Activated T-cell treated with anti-CD3 and anti-CD28 coated beads, Interleukin-2, amount 50 U/mL, for 24 hours (primary cell): ENCODE data around the gene SSNA1.
A peak's percentile ranks its signal among the peaks of the same experiment; 100 is the strongest.

ENCODE experiments used
- DNase-seq: peaks from one replicate; pipeline ENCODE4 v3.0.0-alpha.2; 2020
- H3K27ac Mint-ChIP-seq: 2 replicates; pipeline ENCODE4 v1.8.0; 2020; ENCODE audit warnings: mild to moderate bottlenecking, mixed read lengths
- H3K27me3 Mint-ChIP-seq: 2 replicates; pipeline ENCODE4 v1.8.0; 2020; ENCODE audit warnings: mixed read lengths
- H3K36me3 Mint-ChIP-seq: 2 replicates; pipeline ENCODE4 v1.8.0; 2020; ENCODE audit warnings: low read depth, mixed read lengths
- H3K4me1 Mint-ChIP-seq: 2 replicates; pipeline ENCODE4 v1.8.0; 2020; ENCODE audit warnings: low read depth, mixed read lengths
- H3K4me3 Mint-ChIP-seq: 2 replicates; pipeline ENCODE4 v1.8.0; 2020; ENCODE audit warnings: mild to moderate bottlenecking, moderate library complexity, mixed read lengths
- H3K9me3 Mint-ChIP-seq: 2 replicates; pipeline ENCODE4 v1.8.0; 2020; ENCODE audit warnings: mixed read lengths

The SSNA1 gene

DNA sequence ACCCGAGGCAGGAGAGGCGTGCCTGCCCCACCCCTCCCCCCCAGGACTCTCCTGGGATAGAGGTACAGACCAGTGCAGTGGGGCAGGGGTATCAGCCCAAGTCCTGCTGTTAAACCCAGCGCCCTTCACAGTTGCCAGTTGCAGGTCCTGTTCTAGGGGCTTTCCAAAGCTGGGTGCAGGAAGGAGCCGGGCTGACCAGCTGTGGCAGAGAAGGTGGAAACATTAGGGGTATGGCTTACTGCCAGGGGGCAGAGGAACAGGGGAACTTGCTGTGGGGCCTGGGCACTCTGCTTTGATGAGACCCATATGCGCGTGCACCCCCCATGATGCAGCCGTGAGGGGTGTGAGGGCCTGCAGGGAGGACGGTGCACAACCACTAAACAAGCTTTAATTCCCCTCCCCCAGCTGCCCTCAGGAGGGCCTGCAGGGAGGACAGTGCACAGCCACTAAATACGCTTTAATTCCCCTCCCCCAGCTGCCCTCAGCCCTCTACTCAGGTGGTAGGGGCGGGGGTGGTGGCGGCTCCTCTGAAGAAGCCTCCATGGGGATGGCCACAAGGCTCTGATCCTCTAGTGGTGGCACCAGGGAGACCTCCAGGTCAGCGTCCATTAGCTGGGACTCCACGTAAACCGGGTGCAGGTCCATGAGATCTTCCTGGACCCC is 17.9 kb upstream of the SSNA1 start:
- H3K9me3 Mint-ChIP-seq = no peaks in the 10 kb centered on the region
- peaks cover 64% of the 10 kb centered on the region for H3K27me3 Mint-ChIP-seq
- H3K36me3 Mint-ChIP-seq = no peaks in the 10 kb centered on the region
- no peak overlapping the region for H3K4me3 Mint-ChIP-seq
- H3K4me1 Mint-ChIP-seq = peaks cover 12% of the 10 kb centered on the region
- no peak for DNase-seq
- H3K27ac Mint-ChIP-seq = no peak overlapping the region

DNA sequence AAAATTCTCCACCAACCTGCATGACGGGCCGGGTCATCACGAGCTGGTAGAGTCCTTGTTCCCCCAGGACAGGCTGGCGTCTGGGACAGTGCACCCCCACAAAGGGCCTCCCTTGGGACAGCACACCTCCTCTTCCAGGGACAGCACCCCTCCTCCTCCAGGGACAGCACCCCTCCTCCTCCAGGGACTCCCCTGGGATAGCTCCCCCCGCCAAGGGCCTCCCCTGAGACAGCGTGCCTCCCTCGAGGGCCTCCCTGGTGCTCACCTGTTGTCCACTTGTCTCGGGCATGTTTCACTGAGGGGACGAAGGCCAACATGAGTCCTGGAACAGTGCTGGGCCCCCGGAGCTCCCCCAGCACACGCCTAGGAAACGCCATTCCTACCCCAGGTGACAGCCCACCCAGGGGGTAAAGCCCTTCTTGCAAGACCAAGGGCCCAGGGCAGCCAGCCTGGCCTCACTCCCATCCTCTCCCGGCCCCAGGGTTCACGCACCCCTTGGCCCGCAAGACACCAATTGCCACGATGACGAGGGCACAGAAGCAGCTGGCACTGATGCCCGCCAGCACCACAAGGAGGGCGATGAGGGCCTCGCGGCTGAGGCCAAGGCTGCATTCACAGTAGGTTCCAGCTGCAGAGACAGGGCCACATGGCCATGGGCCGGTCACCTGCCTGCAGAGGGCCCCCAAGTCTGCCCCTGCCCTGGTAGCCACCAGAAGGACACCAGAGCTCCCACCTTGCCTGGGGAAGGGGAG is 17.2 kb upstream of the SSNA1 start:
- Mint-ChIP-seq H3K27me3 (peaks cover 57% of the 10 kb centered on the region), H3K4me3 (no peak overlapping the region), H3K36me3 (no peaks in the 10 kb centered on the region)

DNA sequence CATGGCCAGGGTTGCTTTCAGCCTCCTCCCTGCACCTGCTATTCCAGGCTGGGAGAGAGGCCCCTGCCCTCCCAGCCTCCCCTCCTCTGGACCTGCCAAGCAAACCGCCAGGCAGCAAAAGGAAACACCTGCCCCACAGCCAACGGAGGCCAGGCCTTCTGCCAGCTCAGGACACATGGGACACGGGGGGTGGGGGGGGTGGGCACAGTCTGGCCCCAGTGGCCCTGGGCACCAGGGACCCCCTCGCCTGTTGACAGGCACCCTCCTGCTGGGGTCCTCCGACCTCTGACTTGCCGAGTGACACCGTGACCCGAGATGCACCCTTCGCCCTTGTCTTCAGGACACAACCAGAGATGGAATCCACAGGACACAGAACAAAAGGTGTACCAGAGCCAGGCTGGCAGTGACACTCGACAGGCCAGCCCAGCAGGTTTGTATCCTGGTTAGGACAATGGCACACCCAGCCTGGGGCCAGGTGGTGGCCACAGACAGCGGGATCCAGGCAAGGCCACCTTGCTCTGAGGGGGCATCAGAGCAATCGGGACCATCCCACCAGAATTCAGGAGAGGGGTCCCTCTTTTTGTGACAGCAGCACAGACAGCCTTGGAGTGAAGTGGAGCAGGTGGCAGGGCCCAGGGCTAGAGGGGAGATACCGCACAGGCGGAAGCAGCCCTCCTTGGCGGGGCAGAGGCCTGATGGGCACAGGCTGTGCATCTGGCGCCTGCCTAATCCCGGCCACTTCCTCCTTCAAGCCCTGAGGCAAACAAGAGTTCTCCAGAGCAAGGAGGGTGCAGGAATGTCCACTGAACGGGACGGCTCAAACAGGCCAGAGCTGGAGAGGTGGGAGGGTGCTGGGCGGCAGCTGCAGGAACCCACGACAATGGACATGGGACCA is 15.3 kb upstream of the SSNA1 start:
- Mint-ChIP-seq H3K27ac (no peak overlapping the region), H3K4me3 (no peak overlapping the region), H3K36me3 (peaks cover 10% of the 10 kb centered on the region), H3K4me1 (peaks cover 10% of the 10 kb centered on the region), H3K9me3 (no peaks in the 10 kb centered on the region), H3K27me3 (peaks cover 47% of the 10 kb centered on the region)
- DNase-seq = no peak

More for the DNA sequence above, 17.2 kb upstream of the SSNA1 start:
- peaks cover 12% of the 10 kb centered on the region for H3K4me1 Mint-ChIP-seq
- no peaks in the 10 kb centered on the region for H3K9me3 Mint-ChIP-seq
- no peak overlapping the region for H3K27ac Mint-ChIP-seq
- DNase-seq = no peak

DNA sequence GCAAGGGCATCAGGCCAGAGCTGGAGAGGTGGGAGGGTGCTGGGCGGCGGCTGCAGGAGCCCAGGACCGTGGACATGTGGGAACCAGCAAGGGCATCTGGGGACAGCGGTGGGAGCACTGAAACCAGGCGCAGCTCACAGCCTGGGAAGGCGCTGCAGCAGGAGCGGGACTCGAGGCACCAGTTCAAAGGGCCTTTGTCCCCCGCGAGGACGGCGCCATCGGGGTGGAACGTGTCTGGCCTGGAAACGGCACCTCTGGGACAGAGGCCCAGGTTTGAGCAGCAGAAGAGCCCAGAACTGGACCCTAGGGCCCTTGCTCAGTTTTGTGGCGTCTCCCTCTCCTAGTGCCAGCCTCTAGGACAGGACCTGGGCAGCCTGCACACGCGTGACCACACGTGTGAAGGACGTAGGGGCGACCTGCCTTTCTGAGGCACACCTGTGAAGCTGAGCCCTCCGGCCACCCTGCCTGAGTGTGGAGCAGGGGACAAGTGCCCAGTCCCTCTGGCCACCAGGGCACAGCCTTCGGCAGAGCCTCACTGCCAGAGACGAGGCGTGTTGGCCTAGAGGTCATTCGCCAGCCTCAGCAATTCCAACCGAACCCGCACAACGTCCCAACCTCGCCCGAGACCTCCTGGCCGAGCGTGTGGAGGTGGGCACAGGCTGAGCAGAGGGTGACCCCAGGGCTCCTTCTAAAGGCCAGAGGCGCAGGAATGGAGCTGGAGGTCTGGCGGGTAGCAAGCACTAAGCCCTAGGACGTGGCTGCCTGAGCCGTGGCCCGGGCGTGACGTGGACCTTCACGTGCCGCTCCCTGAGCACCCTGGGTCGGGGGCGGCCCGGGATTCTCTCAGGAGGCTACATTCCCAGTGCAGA is 14.4 kb upstream of the SSNA1 start:
- Mint-ChIP-seq H3K36me3 (peaks cover 15% of the 10 kb centered on the region), H3K4me3 (no peak overlapping the region), H3K9me3 (no peaks in the 10 kb centered on the region), H3K27ac (no peak overlapping the region), H3K27me3 (peaks cover 42% of the 10 kb centered on the region), H3K4me1 (peaks cover 7% of the 10 kb centered on the region)
- DNase-seq = no peak

DNA sequence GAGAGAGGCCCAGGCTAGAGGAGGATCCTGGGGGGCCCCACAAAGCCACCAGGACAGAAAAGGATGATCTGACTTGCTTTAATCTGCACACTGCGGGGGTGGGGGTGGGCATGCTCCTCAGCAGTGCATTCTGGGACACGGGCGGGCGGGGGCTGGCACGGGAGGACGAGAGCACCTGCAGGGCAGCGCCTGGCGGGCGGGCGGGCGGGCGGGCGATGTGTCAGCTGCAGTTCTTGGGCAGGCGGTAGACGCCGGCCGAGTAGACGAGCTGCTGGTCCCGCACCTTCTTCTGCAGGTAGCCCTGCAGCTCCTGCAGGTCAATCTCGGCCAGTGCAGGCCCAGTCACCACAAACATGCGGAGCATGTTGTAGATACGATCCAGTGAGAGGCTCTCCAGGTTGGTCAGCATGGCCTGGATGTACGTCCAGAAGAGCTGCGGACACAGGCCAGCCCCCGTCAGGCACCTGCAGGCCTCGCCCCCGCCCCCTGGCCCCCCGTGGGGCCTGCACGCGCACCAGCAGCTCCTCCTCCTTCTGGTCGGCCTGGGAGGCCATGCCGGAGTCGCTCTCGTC is 13.7 kb upstream of the SSNA1 start:
- Mint-ChIP-seq H3K4me1 (peaks cover 7% of the 10 kb centered on the region), H3K27me3 (peaks cover 39% of the 10 kb centered on the region), H3K27ac (no peak overlapping the region), H3K36me3 (peaks cover 22% of the 10 kb centered on the region), H3K4me3 (no peak overlapping the region), H3K9me3 (no peaks in the 10 kb centered on the region)
- DNase-seq = no peak

DNA sequence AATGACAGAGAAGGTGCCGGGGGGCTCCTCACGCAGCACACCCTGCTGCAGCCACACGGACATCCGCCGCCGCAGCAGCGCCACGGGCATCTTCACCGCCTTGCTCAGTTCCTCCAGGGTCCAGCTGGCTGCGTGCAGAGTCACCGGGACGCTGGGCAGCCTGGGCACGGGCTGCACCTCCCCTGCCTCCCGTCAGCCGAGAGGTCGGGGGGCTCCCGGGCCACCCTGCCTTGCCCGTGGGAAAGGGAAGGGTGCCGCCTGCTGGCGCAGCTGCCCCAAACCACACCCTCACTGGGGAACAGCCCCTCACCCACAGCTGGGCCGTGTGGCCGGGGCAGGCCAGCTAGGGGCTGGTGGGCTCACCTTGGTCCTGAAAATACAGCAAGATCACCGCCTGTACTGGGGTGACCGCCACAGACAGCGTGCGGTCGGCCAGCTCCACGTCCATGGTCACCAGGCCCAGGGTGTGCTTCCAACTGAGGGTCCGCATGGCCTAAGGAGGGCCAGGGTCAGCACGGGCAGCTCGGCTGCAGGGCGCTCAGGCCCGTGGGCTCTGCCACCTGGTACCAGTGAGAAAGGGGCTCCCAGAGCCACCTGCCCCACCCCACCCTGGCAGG is 13.0 kb upstream of the SSNA1 start:
- Mint-ChIP-seq H3K27me3 (peaks cover 33% of the 10 kb centered on the region), H3K4me1 (peaks cover 7% of the 10 kb centered on the region), H3K36me3 (peaks cover 26% of the 10 kb centered on the region), H3K27ac (no peak overlapping the region), H3K4me3 (no peak overlapping the region), H3K9me3 (no peaks in the 10 kb centered on the region)
- no peak for DNase-seq

DNA sequence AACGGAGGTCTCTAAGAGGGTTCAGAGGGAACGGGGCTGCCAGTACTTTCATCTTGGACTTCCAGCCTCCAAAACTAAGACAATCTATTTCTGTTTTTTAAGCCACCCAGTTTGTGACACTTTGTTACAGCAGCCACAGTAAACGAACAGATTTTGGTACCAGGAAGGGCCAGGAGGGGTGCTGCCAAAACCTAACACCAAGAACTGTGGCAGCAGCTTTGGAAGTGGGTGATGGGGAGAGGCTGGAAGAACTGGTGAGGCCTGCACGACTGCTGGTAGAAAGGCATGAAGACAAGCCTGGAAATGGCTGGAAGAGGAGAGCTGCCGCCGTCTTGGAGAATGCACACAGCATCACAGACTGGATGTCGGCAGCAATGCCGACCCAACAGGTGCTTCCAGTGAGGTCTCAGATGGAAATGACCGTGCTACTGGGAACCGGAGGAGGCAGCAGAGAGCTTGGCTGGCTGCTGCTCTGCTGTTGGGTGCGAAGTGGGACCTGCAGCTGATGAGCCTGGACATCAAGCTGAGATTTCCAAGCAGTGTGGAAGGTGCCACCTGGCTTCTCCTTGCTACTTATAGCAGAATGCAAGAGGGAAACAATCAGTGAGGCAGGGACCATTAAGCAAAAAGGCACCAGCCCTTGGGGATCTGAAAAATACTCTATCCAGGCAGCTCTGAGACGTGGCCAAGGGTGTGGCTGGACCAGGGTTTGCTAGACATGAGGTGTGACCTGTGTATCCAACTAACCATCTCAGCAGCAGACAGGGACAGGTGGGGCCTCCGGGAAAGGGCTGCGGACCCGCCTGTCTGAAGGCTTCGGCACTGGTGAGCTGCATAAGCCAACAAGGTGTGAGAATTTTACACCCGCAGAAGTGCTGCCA is 11.9 kb upstream of the SSNA1 start:
- no peak overlapping the region for H3K27ac Mint-ChIP-seq
- DNase-seq = peak; percentile 46
- peaks cover 34% of the 10 kb centered on the region for H3K36me3 Mint-ChIP-seq
- H3K9me3 Mint-ChIP-seq = no peaks in the 10 kb centered on the region
- H3K4me3 Mint-ChIP-seq = no peak overlapping the region
- peaks cover 23% of the 10 kb centered on the region for H3K27me3 Mint-ChIP-seq
- H3K4me1 Mint-ChIP-seq = peaks cover 7% of the 10 kb centered on the region

DNA sequence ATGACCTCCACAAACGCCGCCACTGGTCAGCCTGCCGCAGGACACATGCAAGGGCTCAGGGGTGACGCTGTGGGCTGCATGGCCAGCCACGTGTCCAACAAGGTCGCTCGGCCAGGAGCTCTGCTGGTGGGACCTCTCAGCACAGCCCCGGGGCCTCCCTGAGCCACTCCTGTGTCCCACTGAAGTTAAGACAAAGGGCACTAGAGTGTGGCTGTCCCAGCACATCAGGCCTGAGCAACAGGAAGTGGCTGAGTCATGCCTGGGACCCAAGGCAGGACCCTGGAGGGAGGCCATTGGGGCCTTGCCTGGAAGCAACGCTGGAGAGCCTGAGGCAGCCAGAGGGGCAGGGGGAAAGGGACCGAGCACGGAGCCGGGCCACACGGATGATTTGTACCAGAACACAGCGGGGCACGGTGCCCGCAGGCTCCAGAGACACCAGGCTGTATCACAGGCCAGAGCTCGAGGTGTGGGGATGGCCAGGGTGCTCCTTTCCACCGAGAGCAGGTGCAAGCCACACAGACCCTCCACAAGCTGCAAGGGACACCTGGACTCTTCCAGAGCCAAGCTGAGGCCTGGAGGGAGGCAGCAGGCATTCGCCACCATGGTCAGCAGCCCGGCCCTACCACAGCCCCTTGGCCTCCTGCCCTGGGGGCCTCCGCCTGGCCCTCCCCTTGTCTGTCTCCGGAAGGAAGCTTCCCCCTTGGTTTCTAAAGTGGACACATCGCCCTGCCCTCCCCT is 10.1 kb upstream of the SSNA1 start:
- peaks cover 7% of the 10 kb centered on the region for H3K4me1 Mint-ChIP-seq
- peaks cover 51% of the 10 kb centered on the region for H3K36me3 Mint-ChIP-seq
- no peaks in the 10 kb centered on the region for H3K9me3 Mint-ChIP-seq
- H3K27me3 Mint-ChIP-seq = peaks cover 6% of the 10 kb centered on the region
- no peak overlapping the region for H3K27ac Mint-ChIP-seq
- no peak for DNase-seq
- no peak overlapping the region for H3K4me3 Mint-ChIP-seq

DNA sequence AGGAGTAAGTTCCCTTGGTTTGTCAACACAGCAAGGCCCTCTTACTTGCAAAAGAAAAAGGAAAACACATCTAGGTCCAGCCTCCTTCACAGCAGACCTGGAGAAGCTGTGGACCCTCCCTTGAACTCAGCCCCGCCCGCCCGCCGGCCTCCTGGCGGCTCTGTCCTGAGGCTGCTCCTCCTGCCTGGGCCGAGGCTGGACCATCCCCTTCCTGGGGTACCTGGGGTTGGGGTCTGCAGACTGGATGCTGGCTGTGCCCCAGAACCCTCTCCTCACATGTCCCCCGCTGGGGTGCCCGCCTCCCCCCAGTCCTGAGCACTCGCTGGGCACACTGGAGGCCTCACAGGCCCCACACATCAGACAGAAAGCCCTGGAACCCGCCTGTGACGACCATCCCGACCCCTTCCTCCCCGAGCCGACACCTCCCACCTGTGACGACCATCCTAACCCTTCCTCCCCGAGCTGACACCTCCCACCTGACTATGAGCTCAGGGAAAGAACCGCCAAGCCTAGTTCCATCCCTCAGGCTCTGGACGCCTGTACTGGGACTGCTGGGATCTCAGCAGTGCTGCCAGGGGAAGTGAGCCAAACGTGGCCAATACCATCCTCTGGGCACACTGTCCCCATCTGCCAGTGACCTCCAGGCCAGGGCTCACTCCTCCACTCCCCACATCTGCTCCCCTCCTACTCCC is 9.4 kb upstream of the SSNA1 start:
- Mint-ChIP-seq H3K36me3 (peaks cover 58% of the 10 kb centered on the region), H3K27ac (no peak overlapping the region), H3K4me3 (no peak overlapping the region), H3K9me3 (no peaks in the 10 kb centered on the region), H3K4me1 (peaks cover 7% of the 10 kb centered on the region), H3K27me3 (peaks cover 1% of the 10 kb centered on the region)
- DNase-seq = no peak

DNA sequence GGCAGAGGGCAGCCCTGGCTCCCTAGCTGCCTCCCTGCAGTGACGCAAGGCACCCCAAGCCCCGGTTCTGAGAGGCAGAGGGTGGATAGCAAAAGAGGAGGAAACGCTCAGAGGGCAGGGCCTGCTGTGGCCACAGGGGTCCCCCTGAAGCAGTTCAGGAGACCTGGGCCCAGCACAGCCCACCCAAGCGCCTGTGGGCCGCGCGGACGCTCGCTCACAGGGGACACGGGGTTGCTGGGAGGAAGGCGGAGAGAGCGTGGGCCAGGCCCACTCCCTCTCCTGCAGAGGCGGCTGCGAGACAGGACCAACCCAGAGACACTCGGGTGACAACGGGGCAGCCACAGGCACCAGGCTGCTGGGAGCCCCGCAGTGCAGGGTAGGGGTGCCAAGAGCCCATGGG is 8.7 kb upstream of the SSNA1 start:
- H3K4me3 Mint-ChIP-seq = no peak overlapping the region
- no peak overlapping the region for H3K27ac Mint-ChIP-seq
- no peak for DNase-seq
- H3K9me3 Mint-ChIP-seq = no peaks in the 10 kb centered on the region
- H3K4me1 Mint-ChIP-seq = peaks cover 4% of the 10 kb centered on the region
- peaks cover 64% of the 10 kb centered on the region for H3K36me3 Mint-ChIP-seq
- H3K27me3 Mint-ChIP-seq = no peaks in the 10 kb centered on the region

DNA sequence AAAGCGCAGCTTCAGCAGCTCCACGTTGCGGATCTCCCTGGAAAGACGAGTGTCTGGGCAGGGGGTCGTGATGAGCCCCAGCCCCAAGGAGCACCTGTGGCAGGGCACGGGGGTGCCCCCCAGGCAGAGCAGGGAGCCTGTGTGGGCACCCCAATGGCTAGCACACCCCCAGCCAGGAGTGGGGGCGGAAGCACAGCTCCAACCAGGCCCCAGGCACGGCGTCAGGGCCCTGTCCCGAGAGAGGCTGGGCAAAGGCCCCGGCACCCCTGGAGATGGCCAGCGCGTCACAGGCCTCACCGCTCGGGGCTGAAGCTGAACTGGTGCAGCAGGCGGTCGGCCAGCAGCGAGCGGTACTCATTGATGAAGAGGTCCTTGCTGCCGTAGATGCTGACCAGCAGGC is 8.0 kb upstream of the SSNA1 start:
- DNase-seq = no peak
- Mint-ChIP-seq H3K4me1 (peaks cover 5% of the 10 kb centered on the region), H3K27ac (no peak overlapping the region), H3K27me3 (no peaks in the 10 kb centered on the region), H3K4me3 (no peak overlapping the region), H3K9me3 (no peaks in the 10 kb centered on the region), H3K36me3 (peaks cover 68% of the 10 kb centered on the region)

DNA sequence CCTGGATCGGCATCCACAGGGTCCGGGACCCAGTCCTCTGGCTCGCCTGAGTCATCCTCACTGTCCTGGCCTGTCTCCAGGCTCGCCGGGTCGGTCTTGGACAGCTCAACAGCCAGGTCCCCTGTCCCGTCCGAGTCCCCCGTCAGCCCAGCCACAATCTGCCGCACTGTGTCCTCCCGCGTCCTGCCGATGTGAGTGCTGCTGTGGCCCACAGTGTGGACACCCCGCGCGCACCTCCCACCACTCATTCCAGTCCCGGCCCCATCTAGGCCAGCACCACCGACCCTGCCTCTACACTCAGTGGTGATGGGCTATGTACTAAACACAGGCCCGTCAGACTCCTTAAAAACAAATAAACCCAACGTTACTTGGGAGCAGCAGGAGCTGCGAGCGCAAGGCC is 6.8 kb upstream of the SSNA1 start:
- H3K27me3 Mint-ChIP-seq = no peaks in the 10 kb centered on the region
- H3K4me1 Mint-ChIP-seq = peaks cover 16% of the 10 kb centered on the region
- H3K27ac Mint-ChIP-seq = no peak overlapping the region
- no peak overlapping the region for H3K4me3 Mint-ChIP-seq
- H3K9me3 Mint-ChIP-seq = no peaks in the 10 kb centered on the region
- peaks cover 79% of the 10 kb centered on the region for H3K36me3 Mint-ChIP-seq
- no peak for DNase-seq
